Esophagus muscularis mucosa (tissue), 4 donors: Measurements from ENCODE around the gene APOA5. TPM values are rescaled to one million over a fixed set of nuclear protein-coding genes. Genes with fewer than 3 reads are reported as not detected.

ENCODE experiments used
- DNase-seq: peaks from one replicate; pipeline ENCODE4 v3.0.0-alpha.2; 2017; ENCODE audit errors: extremely low spot score
- H3K27ac ChIP-seq, 4 donors: fragments of 200-600 bp; sonication (generic); replicated peaks in 1 of 4; 1 replicate in 3 of 4; 2 replicates in 1 of 4; pipeline ENCODE4 v1.5.1; 2016 to 2019; ENCODE audit warnings: mild to moderate bottlenecking in 1 of 4
- H3K27me3 ChIP-seq, 4 donors: fragments of 200-600 bp; sonication (generic); one replicate each; pipeline versions ENCODE4 v1.5.1 to v1.6.0; 2016 to 2019
- H3K36me3 ChIP-seq, 4 donors: fragments of 200-600 bp; sonication (generic); one replicate each; pipeline ENCODE4 v1.5.1; 2016 to 2019
- H3K4me1 ChIP-seq, 4 donors: fragments of 200-600 bp; sonication (generic); one replicate each; pipeline ENCODE4 v1.5.1; 2016 to 2019
- H3K4me3 ChIP-seq, 4 donors: fragments of 200-600 bp; sonication (generic); 1 replicate in 2 of 4; 2 replicates in 2 of 4; pipeline ENCODE4 v1.5.1; 2016 to 2019; ENCODE audit warnings: mild to moderate bottlenecking in 4 of 4, moderate library complexity in 1 of 4
- H3K9me3 ChIP-seq, 4 donors: fragments of 200-600 bp; sonication (generic); 1 replicate in 3 of 4; 2 replicates in 1 of 4; pipeline ENCODE4 v1.5.1; 2016 to 2019
- EP300 ChIP-seq: sonication (generic); formaldehyde crosslinking; IDR thresholded peaks from one replicate; pipeline ENCODE4 v1.6.1; 2017; ENCODE audit warnings: antibody characterized with exemption
- POLR2A ChIP-seq: fragments of 450-650 bp; IDR thresholded peaks from one replicate; pipeline ENCODE4 v1.6.1; 2017; ENCODE audit warnings: antibody characterized with exemption, moderate library complexity, mild to moderate bottlenecking, low read depth
- POLR2AphosphoS5 ChIP-seq, 2 donors: sonication (generic); formaldehyde crosslinking; IDR thresholded peaks; one replicate each; pipeline ENCODE4 v1.6.1; 2017; ENCODE audit warnings: antibody characterized with exemption in 2 of 2
- WGBS: methylation state at CpG from one replicate; pipeline ENCODE4 v1.1.5; 2018; 5-methylcytosine and 5-hydroxymethylcytosine counted together
- intact Hi-C: fragments of 100-400 bp; cut with DNase I; formaldehyde crosslinking; loops from one replicate; pipeline ENCODE4 v1.15.1; 2023
- total RNA-seq, 4 donors: library from RNA; depleted of rRNA; stranded (reverse); fragments of >200 nt; gene quantifications; one replicate each; pipeline versions ENCODE4 v1.1.0 to v1.2.1, GENCODE V29; 2016
- TF ChIP-seq, protein P1 (sequence below), 3 experiments: fragments of 200-600 bp in 2 of 3; fragments of 450-650 bp in 1 of 3; sonication (generic) in 2 of 3; IDR thresholded peaks; one replicate each; pipeline ENCODE4 v1.5.1; 2017 to 2019; ENCODE audit warnings: antibody characterized with exemption in 3 of 3, mild to moderate bottlenecking in 2 of 3, moderate library complexity in 1 of 3

Gene APOA5
- total RNA-seq, 4 donors from 2014 or later, result not detected

DNA sequence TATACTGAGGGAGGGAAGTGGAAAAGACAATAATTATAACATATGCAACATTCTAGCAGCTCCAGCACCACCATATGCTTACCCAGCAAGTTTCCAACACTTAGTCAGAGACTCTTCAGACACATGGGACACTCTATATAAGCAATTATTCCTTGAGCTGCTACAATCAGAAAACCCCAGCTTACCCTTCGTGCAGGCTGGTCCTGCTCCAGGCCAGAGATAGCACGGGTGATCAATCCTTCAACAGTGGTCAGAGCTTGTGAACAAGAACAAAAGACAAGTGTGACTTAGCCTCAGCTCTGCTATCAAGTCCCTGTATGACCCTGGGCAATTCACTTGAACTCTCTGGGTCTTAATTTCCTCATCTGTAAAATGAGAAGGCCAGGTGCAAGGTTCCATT, 5.4 kb downstream of the APOA5 start:
- intact Hi-C loops, result no loop called here
- Histone ChIP-seq H3K27ac (no peak overlapping the region), H3K4me1 (peaks cover 16 to 32% (median 22%) of the 10 kb centered on the region in 4 donors), H3K4me3 (peak overlapping the region in 1 of 4 donors; percentile 100), H3K27me3 (no peaks in the 10 kb centered on the region), H3K36me3 (peaks cover 47 to 54% (median 51%) of the 10 kb centered on the region in 4 donors), H3K9me3 (no peaks in the 10 kb centered on the region)
- TF ChIP-seq POLR2AphosphoS5 (IDR thresholded peaks at IDR 0.05) (no peak), POLR2A (no peak)
- TF ChIP-seq, protein P1, sequence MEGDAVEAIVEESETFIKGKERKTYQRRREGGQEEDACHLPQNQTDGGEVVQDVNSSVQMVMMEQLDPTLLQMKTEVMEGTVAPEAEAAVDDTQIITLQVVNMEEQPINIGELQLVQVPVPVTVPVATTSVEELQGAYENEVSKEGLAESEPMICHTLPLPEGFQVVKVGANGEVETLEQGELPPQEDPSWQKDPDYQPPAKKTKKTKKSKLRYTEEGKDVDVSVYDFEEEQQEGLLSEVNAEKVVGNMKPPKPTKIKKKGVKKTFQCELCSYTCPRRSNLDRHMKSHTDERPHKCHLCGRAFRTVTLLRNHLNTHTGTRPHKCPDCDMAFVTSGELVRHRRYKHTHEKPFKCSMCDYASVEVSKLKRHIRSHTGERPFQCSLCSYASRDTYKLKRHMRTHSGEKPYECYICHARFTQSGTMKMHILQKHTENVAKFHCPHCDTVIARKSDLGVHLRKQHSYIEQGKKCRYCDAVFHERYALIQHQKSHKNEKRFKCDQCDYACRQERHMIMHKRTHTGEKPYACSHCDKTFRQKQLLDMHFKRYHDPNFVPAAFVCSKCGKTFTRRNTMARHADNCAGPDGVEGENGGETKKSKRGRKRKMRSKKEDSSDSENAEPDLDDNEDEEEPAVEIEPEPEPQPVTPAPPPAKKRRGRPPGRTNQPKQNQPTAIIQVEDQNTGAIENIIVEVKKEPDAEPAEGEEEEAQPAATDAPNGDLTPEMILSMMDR (IDR thresholded peaks at IDR 0.05), result no peak
- 92% methylated on average over 2 of the region's 2 CpGs for WGBS
- no peak for DNase-seq

DNA sequence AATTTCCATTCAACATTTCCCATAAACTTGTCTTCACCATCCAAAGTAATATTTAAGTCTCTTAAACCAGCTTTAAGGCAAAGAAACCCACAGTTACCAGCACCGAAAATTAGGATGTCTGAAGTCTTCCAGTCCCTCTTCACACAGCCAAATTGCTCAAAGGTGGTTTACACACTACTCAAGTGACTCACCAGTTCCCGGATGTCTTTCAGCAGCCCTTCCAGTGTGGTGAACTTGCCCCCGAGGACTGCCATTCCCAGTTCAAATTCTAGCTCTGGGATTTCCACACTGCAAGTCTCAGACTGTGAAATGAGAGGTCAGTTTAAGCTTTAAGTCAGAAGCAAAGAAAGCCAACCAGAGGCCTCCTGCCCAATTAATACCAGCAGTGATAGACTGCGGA, 9.0 kb downstream of the APOA5 start:
- 100% methylated on average over 4 of the region's 4 CpGs for WGBS
- H3K36me3 ChIP-seq, result peaks cover 71 to 90% (median 85%) of the 10 kb centered on the region in 4 donors
- DNase-seq, result no peak

DNA sequence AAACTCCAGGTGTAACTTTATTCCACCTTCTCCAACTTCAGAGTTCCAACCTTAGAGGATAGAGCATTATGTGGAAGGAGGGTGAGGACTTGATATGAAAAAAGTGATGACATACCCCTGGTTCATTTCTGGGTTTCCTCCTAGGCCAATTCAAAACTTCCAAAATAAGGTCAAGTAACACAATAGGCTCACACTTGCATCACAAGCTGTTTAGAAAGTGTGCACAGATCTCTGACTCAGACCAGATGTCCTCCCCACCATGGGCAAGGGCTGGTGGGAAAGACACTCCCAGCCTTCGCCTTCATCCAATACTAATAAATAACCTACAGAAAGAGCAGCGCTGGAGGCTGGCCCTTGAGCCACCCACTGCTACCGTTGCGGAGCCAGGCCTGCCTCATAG, 13.1 kb downstream of the APOA5 start:
- no peak overlapping the region for H3K27ac ChIP-seq
- intact Hi-C loops, result loop anchor here (10.0 kb wide), 2 partner anchors 456 to 546 kb away; partner anchors contain the start of genes CEP164, PCSK7 and RNF214
- H3K9me3 ChIP-seq, result no peaks in the 10 kb centered on the region
- H3K4me1 ChIP-seq, result peaks cover 2 to 4% (median 3%) of the 10 kb centered on the region in 4 donors
- DNase-seq, result no peak
- H3K4me3 ChIP-seq, result no peak overlapping the region
- peaks cover 46 to 79% (median 66%) of the 10 kb centered on the region in 4 donors for H3K36me3 ChIP-seq
- TF ChIP-seq POLR2AphosphoS5 (IDR thresholded peaks at IDR 0.05) (no peak), POLR2A (no peak), EP300 (no peak)
- TF ChIP-seq, protein P1 (IDR thresholded peaks at IDR 0.05), result no peak
- H3K27me3 ChIP-seq, result no peaks in the 10 kb centered on the region
- 100% methylated on average over 2 of the region's 4 CpGs for WGBS

More for the DNA sequence above, 9.0 kb downstream of the APOA5 start:
- Histone ChIP-seq H3K4me1 (peaks cover 12 to 16% (median 13%) of the 10 kb centered on the region in 4 donors), H3K4me3 (no peak overlapping the region), H3K9me3 (no peaks in the 10 kb centered on the region), H3K27ac (no peak overlapping the region), H3K27me3 (no peaks in the 10 kb centered on the region)
- TF ChIP-seq POLR2A (no peak), EP300 (no peak), POLR2AphosphoS5 (IDR thresholded peaks at IDR 0.05) (no peak)
- TF ChIP-seq, protein P1 (IDR thresholded peaks at IDR 0.05), result no peak
- intact Hi-C loops, result no loop called here

DNA sequence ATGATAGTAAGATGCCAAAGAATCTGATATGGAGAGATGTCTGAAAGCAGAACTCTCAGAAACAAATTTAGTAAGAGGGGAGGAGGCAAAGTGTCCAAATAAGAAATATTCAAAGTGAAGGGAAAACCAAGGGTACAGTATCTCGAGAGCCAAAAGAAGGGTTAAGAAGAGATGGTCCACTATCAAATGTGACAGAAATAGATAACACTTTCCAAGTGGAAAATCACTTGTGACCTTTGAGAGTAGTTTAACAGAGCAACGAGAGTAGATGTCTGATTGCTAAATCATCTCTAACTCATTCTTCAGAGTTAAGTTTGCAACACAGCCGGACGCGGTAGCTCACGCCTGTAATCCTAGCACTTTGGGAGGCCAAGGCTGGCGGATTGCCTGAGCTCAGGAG, 14.6 kb downstream of the APOA5 start:
- DNase-seq, result no peak
- H3K9me3 ChIP-seq, result no peaks in the 10 kb centered on the region
- no peak overlapping the region for H3K27ac ChIP-seq
- H3K4me3 ChIP-seq, result no peak overlapping the region
- intact Hi-C loops, result loop anchor here (10.0 kb wide), 2 partner anchors 458 to 548 kb away; partner anchors contain the start of genes CEP164, PCSK7 and RNF214
- peaks cover 31 to 64% (median 51%) of the 10 kb centered on the region in 4 donors for H3K36me3 ChIP-seq
- H3K27me3 ChIP-seq, result no peaks in the 10 kb centered on the region
- WGBS, result 75% methylated on average over 7 of the region's 7 CpGs
- peaks cover 5 to 11% (median 9%) of the 10 kb centered on the region in 4 donors for H3K4me1 ChIP-seq
- TF ChIP-seq EP300 (no peak), POLR2A (no peak), POLR2AphosphoS5 (IDR thresholded peaks at IDR 0.05) (no peak)
- TF ChIP-seq, protein P1 (IDR thresholded peaks at IDR 0.05), result no peak
